Thyroid gland (tissue), 4 donors: Measurements from ENCODE around the gene CREBBP.

ENCODE experiments used
- POLR2A ChIP-seq, 2 donors: fragments of 450-650 bp; IDR thresholded peaks; one replicate each; pipeline ENCODE4 v1.6.1; 2017; ENCODE audit warnings: antibody characterized with exemption in 2 of 2, mild to moderate bottlenecking in 2 of 2, moderate library complexity in 1 of 2
- TF ChIP-seq, protein P1 (sequence below), 6 experiments: fragments of 200-600 bp in 3 of 6; fragments of 450-650 bp in 3 of 6; sonication (generic) in 3 of 6; IDR thresholded peaks; one replicate each; pipeline ENCODE4 v1.5.1; 2016 to 2019; ENCODE audit warnings: antibody characterized with exemption in 6 of 6, mild to moderate bottlenecking in 2 of 6, inconsistent platforms in 1 of 6, moderate library complexity in 1 of 6

DNA sequence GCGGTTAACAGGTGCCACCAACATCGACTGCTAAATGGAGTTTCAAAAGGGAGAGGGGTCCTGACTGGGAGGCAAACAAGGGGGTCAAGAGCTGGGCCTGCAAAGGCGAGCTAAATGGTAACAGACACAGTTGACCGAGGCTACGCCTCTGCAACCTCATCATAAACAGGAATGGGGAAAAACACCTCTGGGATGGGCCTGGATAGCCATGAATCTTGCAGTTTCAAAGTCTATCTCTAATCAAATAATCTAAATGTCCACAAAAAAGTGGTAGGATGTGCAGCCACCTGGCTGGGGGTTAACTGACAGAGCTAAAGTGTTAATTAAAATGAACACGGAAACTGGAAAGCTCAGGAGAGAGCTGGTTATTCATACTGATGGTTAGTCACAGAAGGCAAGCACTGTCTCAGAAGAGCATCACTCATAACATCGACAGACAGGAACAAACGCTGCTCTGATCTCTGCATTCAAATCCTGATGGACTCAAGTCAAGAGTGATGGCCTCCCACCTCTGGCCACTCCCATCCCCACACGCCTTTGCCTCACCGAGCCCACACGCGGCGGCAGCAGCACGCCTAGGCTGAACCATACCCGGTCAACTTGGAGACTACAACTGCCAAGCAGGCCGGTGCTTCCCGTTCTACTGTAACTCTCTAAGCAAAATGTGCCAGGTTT, 56.3 kb downstream of the CREBBP start:
- no peak for TF ChIP-seq POLR2A (IDR thresholded peaks at IDR 0.05)
- TF ChIP-seq, protein P1, sequence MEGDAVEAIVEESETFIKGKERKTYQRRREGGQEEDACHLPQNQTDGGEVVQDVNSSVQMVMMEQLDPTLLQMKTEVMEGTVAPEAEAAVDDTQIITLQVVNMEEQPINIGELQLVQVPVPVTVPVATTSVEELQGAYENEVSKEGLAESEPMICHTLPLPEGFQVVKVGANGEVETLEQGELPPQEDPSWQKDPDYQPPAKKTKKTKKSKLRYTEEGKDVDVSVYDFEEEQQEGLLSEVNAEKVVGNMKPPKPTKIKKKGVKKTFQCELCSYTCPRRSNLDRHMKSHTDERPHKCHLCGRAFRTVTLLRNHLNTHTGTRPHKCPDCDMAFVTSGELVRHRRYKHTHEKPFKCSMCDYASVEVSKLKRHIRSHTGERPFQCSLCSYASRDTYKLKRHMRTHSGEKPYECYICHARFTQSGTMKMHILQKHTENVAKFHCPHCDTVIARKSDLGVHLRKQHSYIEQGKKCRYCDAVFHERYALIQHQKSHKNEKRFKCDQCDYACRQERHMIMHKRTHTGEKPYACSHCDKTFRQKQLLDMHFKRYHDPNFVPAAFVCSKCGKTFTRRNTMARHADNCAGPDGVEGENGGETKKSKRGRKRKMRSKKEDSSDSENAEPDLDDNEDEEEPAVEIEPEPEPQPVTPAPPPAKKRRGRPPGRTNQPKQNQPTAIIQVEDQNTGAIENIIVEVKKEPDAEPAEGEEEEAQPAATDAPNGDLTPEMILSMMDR (IDR thresholded peaks at IDR 0.05), result no peak
